GM12865 (cell line): Measurements from ENCODE around the gene MAST2.

Source experiments
- DNase-seq: peaks from one replicate; pipeline ENCODE4 v3.0.0; 2010; ENCODE audit warnings: low read depth
- H3K4me3 ChIP-seq: 2 replicates; pipeline ENCODE4 v1.5.1; 2011; ENCODE audit warnings: mild to moderate bottlenecking, low read depth, low read length, control low read depth
- CTCF ChIP-seq: IDR thresholded peaks from 2 replicates; pipeline ENCODE4 v1.5.1; 2011; ENCODE audit warnings: low read length, control low read depth, low read depth, inconsistent platforms; ENCODE audit not compliant: insufficient read depth; ENCODE audit errors: missing control alignments

MAST2 gene

DNA sequence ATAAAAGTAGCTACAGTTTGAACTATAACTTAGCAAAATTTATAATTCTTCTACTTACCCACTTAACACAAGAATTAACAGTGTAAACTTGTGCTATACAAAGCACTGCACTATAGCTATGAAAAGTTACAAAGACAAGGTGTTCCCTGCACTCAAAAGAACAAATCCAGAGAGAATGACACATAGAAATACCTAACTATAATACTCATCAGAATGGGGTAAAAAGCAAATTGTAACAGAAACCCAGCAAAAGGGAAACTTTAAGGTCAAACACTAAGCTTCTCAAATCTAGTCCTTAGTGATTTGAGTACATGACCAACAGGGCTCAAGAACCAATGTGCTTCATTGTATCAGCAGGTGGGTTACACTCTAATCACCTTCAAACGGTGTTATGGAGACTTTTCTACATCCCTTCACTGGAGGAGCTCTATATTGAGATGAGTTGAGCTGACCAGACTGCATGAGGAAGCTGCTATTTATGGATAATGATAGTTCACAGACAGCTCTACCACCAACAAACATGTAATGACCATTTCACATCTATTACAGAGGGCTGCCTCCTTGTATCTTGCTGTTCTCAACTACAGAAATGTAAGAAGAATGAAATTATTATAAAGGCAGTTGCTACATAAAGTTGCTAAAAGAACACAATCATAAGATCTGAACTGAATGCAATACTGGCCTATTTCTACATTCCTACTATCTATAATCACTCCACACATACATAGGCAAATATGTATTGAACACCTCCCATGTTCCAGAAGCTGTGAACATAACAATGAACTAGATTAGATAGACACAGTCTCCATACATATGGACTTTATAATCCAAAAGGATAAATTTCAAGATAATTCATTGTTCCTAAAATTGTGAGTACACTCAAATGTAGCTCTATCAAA lies 281.4 kb downstream of the MAST2 start:
- no peak for DNase-seq
- no peak overlapping the region for H3K4me3 ChIP-seq
- no peak for TF ChIP-seq CTCF
